HG03045 (cell line): Measurements from ENCODE around the gene KCNA10.

Experiments
- ATAC-seq: cut with Tn5 transposase; IDR thresholded peaks from one replicate; pipeline ENCODE4 v1.9.1; 2021; ENCODE audit warnings: mild to moderate bottlenecking, moderate library complexity; ENCODE audit not compliant: unreplicated experiment

The KCNA10 gene

DNA sequence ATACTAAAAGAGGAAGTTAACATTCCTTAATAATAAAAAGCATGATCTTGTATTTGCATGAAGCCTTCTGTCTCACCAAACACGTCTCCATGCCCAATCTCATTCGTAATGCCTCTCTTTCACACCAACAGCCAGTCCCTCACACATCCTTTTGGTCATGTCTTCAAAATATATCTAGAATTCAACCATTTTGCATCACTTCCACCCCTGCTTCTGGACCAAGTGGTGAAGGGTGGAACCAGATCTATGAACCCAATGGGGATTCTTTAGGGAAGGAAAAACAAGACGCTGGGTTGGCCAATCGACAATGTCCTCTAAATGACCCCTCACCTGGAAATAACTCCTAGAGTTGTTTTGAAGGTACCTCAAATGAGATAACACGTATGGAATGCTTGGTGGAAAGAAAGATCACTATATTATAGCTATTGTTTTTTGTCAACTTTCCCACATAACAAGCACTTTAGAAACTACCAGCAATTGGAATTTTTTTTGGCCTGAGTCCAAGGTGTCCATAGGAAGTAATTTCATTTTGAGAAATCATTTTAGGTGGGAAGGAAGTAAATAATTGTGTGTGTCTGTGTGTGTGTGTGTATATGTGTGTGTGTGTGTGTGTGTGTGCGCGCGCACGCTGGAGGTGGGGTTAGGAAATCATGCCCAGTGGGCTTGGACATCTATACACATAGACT lies at the start of gene KCNA10:
Gene KCNA10 (minus strand): TSS at position 51 of the 686 bp plus-strand sequence. CDS start 388 bp downstream, outside the sequence.
- ATAC-seq: no peak

DNA sequence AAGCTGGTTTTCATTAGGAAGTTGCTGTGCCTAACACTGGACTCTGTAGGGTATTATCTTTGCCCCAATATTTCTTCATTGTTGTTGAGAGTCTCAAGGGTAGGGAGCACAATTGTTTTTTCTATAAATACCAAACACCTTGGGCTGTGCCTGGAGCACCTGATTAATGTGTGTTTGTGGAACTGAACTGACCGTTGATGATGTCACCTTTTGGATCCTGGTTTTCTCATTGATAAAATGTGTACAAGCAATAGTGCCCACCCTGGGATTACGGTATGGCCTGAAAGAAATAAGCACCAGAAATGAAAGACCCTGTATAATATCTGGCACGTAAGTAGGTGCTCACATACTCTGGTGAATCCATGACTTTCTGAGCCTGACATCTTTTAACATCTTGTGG lies 47.9 kb upstream of the KCNA10 start:
- no peak for ATAC-seq

- no peak for ATAC-seq
These were observed 46.6 kb upstream of the KCNA10 start for GRCh38 chr1:110565565-110565964.

- no peak for ATAC-seq
These were observed 44.1 kb upstream of the KCNA10 start for GRCh38 chr1:110563089-110563488.

- ATAC-seq: no peak
These were observed 42.6 kb upstream of the KCNA10 start for GRCh38 chr1:110561596-110561995.

GRCh38 chr1:110559157-110559556 lies 40.2 kb upstream of the KCNA10 start:
- ATAC-seq: no peak

DNA sequence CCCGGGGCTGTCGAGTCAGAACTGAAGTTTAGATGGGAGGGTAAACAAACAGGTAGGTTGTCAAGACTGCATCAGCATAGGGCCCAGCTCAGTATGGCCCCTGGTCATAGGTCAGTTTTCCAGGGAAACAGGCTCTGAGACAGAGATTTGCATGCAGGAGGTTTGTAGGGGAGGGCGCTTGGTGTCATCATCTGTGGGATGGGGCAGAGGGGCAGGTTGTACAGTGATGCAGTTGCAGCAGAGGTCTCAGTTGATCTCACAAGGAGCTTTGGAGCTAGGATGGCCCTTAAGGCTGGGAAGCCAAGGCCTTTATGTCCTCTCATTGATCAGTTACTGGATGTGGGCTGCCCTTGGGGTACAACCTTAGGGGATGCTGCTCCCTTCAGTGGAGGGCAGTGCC lies 38.5 kb upstream of the KCNA10 start:
- ATAC-seq: no peak

DNA sequence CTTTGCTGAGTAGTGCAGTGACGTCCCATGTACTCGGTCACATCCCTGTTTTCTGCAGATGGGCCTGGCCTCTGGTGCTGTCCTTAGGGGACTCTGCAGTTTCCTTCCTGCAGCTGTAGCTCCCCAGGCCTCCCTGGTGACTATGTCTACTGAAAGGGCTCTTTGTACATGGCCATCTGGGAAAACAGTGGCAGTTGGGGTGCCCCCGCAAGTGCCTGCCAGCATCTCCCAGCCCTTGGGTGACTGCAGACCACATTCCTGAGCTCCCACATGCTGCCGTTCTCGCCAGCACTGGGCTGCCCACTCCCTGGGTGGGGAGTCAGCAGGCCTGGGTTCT lies 37.5 kb upstream of the KCNA10 start:
- ATAC-seq: no peak

GRCh38 chr1:110555807-110556470 lies 37.0 kb upstream of the KCNA10 start:
- ATAC-seq: no peak

- ATAC-seq: no peak
These were observed 36.2 kb upstream of the KCNA10 start for GRCh38 chr1:110554871-110555801.

DNA sequence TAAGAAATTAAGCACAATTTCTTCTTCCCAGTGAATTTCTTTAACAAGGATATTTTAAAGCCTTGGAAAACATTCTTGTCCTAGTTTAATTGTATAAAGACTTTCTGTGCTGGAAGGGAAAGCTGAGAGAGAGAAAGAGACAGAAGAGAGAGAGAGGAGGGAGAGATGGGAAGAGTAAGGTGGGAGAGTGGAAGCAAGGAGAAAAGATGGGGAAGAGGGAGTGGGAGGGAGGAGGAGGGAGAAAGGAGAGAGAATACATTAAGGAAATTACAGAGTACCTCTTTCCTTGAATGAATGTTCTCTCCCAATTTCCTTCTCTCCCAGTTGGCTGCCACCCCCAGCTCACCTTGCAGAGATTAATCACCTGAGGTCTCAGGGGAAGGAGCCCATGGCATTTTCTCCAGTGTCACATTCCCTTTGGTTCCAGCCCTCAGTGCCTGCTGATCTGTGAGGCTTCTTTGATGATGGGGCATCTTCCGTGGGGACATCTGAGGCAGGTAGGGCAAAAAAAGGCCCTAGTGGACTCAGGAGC lies 32.4 kb upstream of the KCNA10 start:
- ATAC-seq: no peak

DNA sequence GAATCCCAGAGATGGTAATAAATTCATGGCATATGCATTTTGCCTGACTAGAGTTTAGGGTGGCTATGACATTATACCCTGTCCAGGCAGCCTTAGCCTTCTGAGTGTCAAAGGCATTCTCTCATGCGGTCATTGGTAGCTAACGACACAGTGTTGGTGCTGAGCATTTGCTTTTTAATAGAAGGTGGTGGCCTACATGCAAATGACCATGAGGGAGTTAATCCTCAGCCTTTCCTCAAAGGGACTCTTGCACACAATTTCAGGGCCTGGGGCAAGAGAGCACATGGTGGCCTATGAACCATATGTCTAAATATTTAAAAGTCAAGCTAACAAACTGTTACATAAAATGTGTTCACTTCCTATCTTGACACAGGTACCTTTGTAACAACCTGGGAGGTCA lies 30.9 kb upstream of the KCNA10 start:
- ATAC-seq: no peak

- ATAC-seq: no peak
These were observed 29.4 kb upstream of the KCNA10 start for GRCh38 chr1:110548381-110548780.

DNA sequence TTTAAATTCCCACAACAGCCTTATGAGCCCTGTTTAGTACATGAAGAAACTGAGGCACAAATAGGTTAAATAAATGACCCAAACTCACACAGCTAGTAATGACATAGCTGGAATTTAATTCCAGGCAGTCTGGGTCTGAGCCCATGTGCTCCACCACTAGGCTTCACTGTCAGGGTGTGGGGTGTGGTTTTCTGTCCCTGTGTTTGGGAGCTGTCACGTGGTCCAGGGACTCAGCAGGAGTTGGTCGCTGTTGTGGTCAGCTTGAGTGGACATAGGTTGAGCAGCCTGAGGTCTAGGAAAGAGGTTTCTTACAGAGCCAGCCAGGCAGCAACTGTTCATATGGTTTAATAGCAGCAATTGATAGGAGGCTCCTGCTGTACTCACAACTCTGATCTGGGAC lies 28.0 kb upstream of the KCNA10 start:
- ATAC-seq: no peak

- no peak for ATAC-seq
These were observed 26.5 kb upstream of the KCNA10 start for GRCh38 chr1:110545492-110545891.

GRCh38 chr1:110544753-110545152 lies 25.8 kb upstream of the KCNA10 start:
- ATAC-seq: no peak

- ATAC-seq: no peak
These were observed 23.8 kb upstream of the KCNA10 start for GRCh38 chr1:110542725-110543124.

DNA sequence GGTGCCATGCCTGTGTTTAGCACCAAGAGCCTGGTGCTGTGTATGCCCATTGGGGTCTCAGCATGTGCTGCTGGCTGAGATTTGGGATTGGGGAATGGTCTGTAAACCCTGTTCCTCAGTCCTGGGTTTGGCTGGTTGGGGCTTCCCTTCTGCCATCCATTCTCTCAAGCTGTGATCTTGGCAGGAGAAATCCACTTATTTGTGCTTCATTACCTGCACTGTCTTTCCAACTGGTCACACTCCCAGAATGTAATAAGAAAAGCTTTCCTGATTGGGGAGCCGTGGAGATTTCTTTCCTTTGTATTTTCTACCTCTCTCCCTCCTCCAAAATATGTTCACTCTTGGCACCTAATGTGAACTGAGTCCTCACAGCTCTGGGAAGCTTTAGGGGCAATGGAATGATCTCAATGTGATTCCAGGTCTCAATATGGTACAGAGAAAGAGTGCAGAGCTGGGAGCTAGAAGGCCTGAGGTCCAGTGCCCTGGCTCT lies 23.0 kb upstream of the KCNA10 start:
- no peak for ATAC-seq

- no peak for ATAC-seq
These were observed 22.1 kb upstream of the KCNA10 start for GRCh38 chr1:110540891-110541685.

- ATAC-seq: no peak
These were observed 19.9 kb upstream of the KCNA10 start for GRCh38 chr1:110538921-110539320.
